Trophoblast cell (in vitro differentiated cells and primary cell): ENCODE results near the gene OBP2A.
"Not testable (repeated sequence)": the region's sequence is repeated elsewhere in the genome, so short reads cannot be mapped to it uniquely, and the experiment has no call there.

ENCODE experiments used
- DNase-seq, 2 donors: peaks; one replicate each; pipeline ENCODE4 v3.0.0-alpha.2; 2016
- H2AFZ ChIP-seq: 2 replicates; pipeline ENCODE4 v1.6.1; 2013; ENCODE audit warnings: low read length, moderate library complexity, mild to moderate bottlenecking; ENCODE audit not compliant: insufficient read depth, poor library complexity
- H2AK5ac ChIP-seq: 2 replicates; pipeline ENCODE4 v1.6.1; 2013; ENCODE audit warnings: mild to moderate bottlenecking, low read length
- H2BK120ac ChIP-seq: 2 replicates; pipeline ENCODE4 v1.6.1; 2013; ENCODE audit warnings: low read length, mild to moderate bottlenecking, moderate library complexity; ENCODE audit not compliant: insufficient read depth, poor library complexity
- H2BK12ac ChIP-seq: 2 replicates; pipeline ENCODE4 v1.6.1; 2013; ENCODE audit warnings: mild to moderate bottlenecking, low read length, moderate library complexity
- H2BK5ac ChIP-seq: 2 replicates; pipeline ENCODE4 v1.6.1; 2013; ENCODE audit warnings: low read length, low read depth, moderate library complexity, mild to moderate bottlenecking; ENCODE audit not compliant: poor library complexity
- H3K14ac ChIP-seq: 2 replicates; pipeline ENCODE4 v1.6.1; 2013; ENCODE audit warnings: mild to moderate bottlenecking, low read length
- H3K18ac ChIP-seq: 2 replicates; pipeline ENCODE4 v1.6.1; 2013; ENCODE audit warnings: mild to moderate bottlenecking, low read length
- H3K23ac ChIP-seq: 2 replicates; pipeline ENCODE4 v1.6.1; 2013; ENCODE audit warnings: low read length
- H3K27ac ChIP-seq: 2 replicates; pipeline ENCODE4 v1.5.1; 2013; ENCODE audit warnings: low read depth, mild to moderate bottlenecking, inconsistent platforms, low read length, moderate library complexity
- H3K27me3 ChIP-seq: 2 replicates; pipeline ENCODE4 v1.6.1; 2013; ENCODE audit warnings: inconsistent platforms, mild to moderate bottlenecking, low read length, moderate library complexity; ENCODE audit not compliant: insufficient read depth
- H3K36me3 ChIP-seq, 2 experiments: 1 replicate in 1 of 2; 2 replicates in 1 of 2; pipeline ENCODE4 v1.6.1; 2013; ENCODE audit warnings: low read length in 2 of 2, mild to moderate bottlenecking in 2 of 2, moderate library complexity in 1 of 2; ENCODE audit not compliant: insufficient read depth in 2 of 2, control insufficient read depth in 1 of 2
- H3K4ac ChIP-seq: 2 replicates; pipeline ENCODE4 v1.6.1; 2013; ENCODE audit warnings: low read depth, mild to moderate bottlenecking, low read length, moderate library complexity
- H3K4me1 ChIP-seq, 2 experiments: 1 replicate in 1 of 2; 2 replicates in 1 of 2; pipeline ENCODE4 v1.6.1; 2013; ENCODE audit warnings: low read length in 2 of 2, mild to moderate bottlenecking in 2 of 2, moderate library complexity in 1 of 2; ENCODE audit not compliant: insufficient read depth in 2 of 2, control insufficient read depth in 1 of 2
- H3K4me2 ChIP-seq: 2 replicates; pipeline ENCODE4 v1.6.1; 2013; ENCODE audit warnings: inconsistent platforms, mild to moderate bottlenecking, low read length, moderate library complexity
- H3K4me3 ChIP-seq: 2 replicates; pipeline ENCODE4 v1.5.1; 2013; ENCODE audit warnings: mild to moderate bottlenecking, low read depth, low read length, inconsistent platforms
- H3K79me1 ChIP-seq: one replicate; pipeline ENCODE4 v1.6.1; 2013; ENCODE audit warnings: low read length
- H3K79me2 ChIP-seq: 2 replicates; pipeline ENCODE4 v1.6.1; 2013; ENCODE audit warnings: low read length, mild to moderate bottlenecking; ENCODE audit not compliant: control insufficient read depth, insufficient read depth, poor library complexity
- H3K9ac ChIP-seq: 2 replicates; pipeline ENCODE4 v1.6.1; 2013; ENCODE audit warnings: mild to moderate bottlenecking, low read length
- H3K9me3 ChIP-seq: 2 replicates; pipeline ENCODE4 v1.6.1; 2013; ENCODE audit warnings: low read depth, mild to moderate bottlenecking, control low read depth, inconsistent platforms, low read length; ENCODE audit not compliant: insufficient read depth
- H4K12ac ChIP-seq: 2 replicates; pipeline ENCODE4 v1.6.1; 2013; ENCODE audit warnings: low read depth, mild to moderate bottlenecking, low read length, moderate library complexity
- H4K8ac ChIP-seq: 2 replicates; pipeline ENCODE4 v1.6.1; 2013; ENCODE audit warnings: low read depth, mild to moderate bottlenecking, low read length, moderate library complexity
- H4K91ac ChIP-seq: one replicate; pipeline ENCODE4 v1.6.1; 2013; ENCODE audit warnings: low read depth, mild to moderate bottlenecking, low read length, moderate library complexity
- WGBS: extraction: QIAGEN DNeasy Blood & Tissue Kit; methylation state at CpG from one replicate; pipeline ENCODE4 v1.1.7; 2013; ENCODE audit warnings: missing lambda C conversion rate; ENCODE audit not compliant: insufficient read length, insufficient coverage; ENCODE audit errors: extremely low coverage; 5-methylcytosine and 5-hydroxymethylcytosine counted together

OBP2A gene

DNA sequence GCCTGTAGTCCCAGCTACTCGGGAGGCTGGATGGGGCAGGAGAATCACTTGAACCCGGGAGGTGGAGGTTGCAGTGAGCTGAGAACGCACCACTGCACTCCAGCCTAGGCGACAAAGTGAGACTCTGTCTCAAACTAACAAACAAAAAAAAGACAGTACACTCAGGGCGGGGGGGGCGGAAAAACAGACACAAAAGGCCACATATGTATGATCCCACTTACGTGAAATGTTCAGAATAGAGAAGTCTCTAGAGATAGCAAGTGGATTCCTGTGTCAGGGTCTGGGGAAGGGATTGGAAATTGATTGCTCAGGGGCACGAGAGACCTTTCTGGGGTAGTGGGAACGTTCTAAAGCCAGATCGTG lies 33.7 kb upstream of the OBP2A start:
- H3K23ac ChIP-seq, result no peak overlapping the region
- no peak overlapping the region for H2AK5ac ChIP-seq
- H4K12ac ChIP-seq, result no peak overlapping the region
- H4K8ac ChIP-seq, result no peak overlapping the region
- H2BK120ac ChIP-seq, result no peak overlapping the region
- WGBS, result no CpG with 5 or more reads among the region's 10 CpGs
- H2AFZ ChIP-seq, result no peak overlapping the region
- H3K9ac ChIP-seq, result no peak overlapping the region
- no peak overlapping the region for H4K91ac ChIP-seq
- DNase-seq, result no peak
- H3K4me2 ChIP-seq, result no peak overlapping the region
- H3K4me1 ChIP-seq, result no peaks in the 10 kb centered on the region
- no peak overlapping the region for H3K18ac ChIP-seq
- no peaks in the 10 kb centered on the region for H3K79me1 ChIP-seq
- no peak overlapping the region for H3K14ac ChIP-seq
- H3K4me3 ChIP-seq, result no peak overlapping the region
- peaks cover 2% of the 10 kb centered on the region for H3K9me3 ChIP-seq
- H3K4ac ChIP-seq, result no peak overlapping the region
- H3K27ac ChIP-seq, result no peak overlapping the region
- H3K27me3 ChIP-seq, result no peaks in the 10 kb centered on the region
- no peaks in the 10 kb centered on the region for H3K36me3 ChIP-seq
- H3K79me2 ChIP-seq, result no peaks in the 10 kb centered on the region
- H2BK12ac ChIP-seq, result no peak overlapping the region
- H2BK5ac ChIP-seq, result no peak overlapping the region

DNA sequence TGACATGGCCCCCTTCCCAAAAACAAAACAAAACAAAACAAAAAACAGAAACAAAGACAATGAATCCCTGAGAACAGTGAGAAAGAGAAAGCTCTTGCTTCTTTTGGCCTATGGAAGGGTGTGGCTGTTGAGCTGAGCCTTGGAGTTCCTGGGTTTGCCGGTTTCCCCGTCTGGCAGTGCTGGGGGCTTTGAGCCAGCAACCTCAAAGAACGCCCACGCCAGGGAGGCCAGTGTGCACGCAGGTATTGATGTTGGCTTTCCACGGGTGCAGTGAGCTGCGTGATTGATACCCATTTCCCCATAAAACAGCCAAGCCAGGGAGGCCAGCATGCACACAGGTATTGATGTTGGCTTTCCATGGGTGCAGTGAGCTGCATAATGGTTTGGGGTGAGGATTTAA lies 33.0 kb upstream of the OBP2A start:
- Histone ChIP-seq H4K91ac (no peak overlapping the region), H3K4me3 (no peak overlapping the region), H3K36me3 (no peaks in the 10 kb centered on the region), H2BK5ac (no peak overlapping the region), H4K12ac (no peak overlapping the region), H3K23ac (no peak overlapping the region), H2AK5ac (no peak overlapping the region), H3K9ac (no peak overlapping the region), H3K14ac (no peak overlapping the region), H2AFZ (no peak overlapping the region), H3K9me3 (peaks cover 2% of the 10 kb centered on the region), H2BK12ac (no peak overlapping the region), H3K18ac (no peak overlapping the region), H3K4ac (no peak overlapping the region), H2BK120ac (no peak overlapping the region), H4K8ac (no peak overlapping the region), H3K27ac (no peak overlapping the region), H3K27me3 (no peaks in the 10 kb centered on the region), H3K4me2 (no peak overlapping the region), H3K4me1 (no peaks in the 10 kb centered on the region), H3K79me2 (no peaks in the 10 kb centered on the region), H3K79me1 (no peaks in the 10 kb centered on the region)
- no CpG with 5 or more reads among the region's 7 CpGs for WGBS
- no peak for DNase-seq

DNA sequence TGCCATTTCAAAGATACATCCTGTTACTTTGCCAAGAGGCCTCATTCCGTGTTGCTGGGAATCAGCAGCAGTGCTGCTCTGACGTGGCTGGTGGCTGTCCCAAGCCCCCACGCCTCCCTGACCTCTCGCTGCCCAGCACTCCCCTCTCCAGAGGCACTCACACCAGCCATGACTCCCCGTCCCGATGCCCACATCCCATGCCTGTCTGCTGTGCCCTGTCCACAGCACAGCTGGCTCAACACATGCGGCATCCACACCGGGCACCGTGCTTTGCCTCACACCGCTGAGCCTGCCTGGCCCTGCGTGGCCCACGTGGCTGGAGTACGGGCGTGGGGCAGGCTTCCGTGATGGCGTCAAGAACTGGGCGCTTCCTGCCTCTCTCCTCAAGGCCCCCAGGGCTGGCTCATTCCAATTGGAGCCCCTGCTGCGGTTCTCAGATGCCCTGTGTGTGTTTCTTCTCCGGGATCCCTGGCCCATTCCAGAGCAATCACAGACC lies 32.5 kb upstream of the OBP2A start:
- Histone ChIP-seq H2BK120ac (no peak overlapping the region), H3K27ac (no peak overlapping the region), H2BK5ac (no peak overlapping the region), H3K9me3 (peaks cover 2% of the 10 kb centered on the region), H3K23ac (no peak overlapping the region), H3K4me2 (no peak overlapping the region), H3K36me3 (no peaks in the 10 kb centered on the region), H3K79me2 (no peaks in the 10 kb centered on the region), H3K18ac (no peak overlapping the region), H4K12ac (no peak overlapping the region), H3K27me3 (no peaks in the 10 kb centered on the region), H4K91ac (no peak overlapping the region), H3K79me1 (no peaks in the 10 kb centered on the region), H2AFZ (no peak overlapping the region), H3K14ac (no peak overlapping the region), H2BK12ac (no peak overlapping the region), H3K4me3 (no peak overlapping the region), H3K4ac (no peak overlapping the region), H2AK5ac (no peak overlapping the region), H4K8ac (no peak overlapping the region), H3K9ac (no peak overlapping the region), H3K4me1 (no peaks in the 10 kb centered on the region)
- no peak for DNase-seq
- WGBS, result no CpG with 5 or more reads among the region's 19 CpGs

DNA sequence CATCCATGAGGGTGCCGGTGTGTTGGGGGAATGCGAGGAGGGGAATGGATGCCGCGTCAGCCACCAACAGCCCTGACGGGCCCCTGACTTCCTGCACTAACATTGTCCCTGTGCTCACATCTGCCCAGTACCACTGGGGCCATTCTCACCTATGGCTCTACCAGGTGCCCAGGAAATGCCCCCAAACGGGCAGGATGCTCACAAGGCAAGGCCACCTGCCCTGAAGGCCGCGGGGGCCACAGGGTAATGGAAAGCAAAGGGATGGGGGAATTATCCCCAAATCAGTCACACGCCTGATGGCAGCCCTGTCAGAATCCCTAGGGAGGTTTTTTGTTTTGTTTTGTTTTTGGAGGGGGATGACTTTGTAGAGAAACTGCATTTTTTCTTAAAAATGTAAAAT lies 32.0 kb upstream of the OBP2A start:
- H2AK5ac ChIP-seq, H3K9ac ChIP-seq, H3K27me3 ChIP-seq, H2BK120ac ChIP-seq, H3K79me1 ChIP-seq, H4K91ac ChIP-seq, H3K9me3 ChIP-seq, H3K4ac ChIP-seq, H4K12ac ChIP-seq, H2AFZ ChIP-seq, H4K8ac ChIP-seq, H3K79me2 ChIP-seq, DNase-seq, H3K27ac ChIP-seq, H3K4me2 ChIP-seq, H3K36me3 ChIP-seq, H3K14ac ChIP-seq, H3K23ac ChIP-seq, H3K4me1 ChIP-seq, H3K18ac ChIP-seq, H2BK12ac ChIP-seq, H3K4me3 ChIP-seq, H2BK5ac ChIP-seq: not testable (repeated sequence)
- no CpG with 5 or more reads among the region's 9 CpGs for WGBS
